GM19193 (cell line): Measurements from ENCODE around the gene C18orf63.
A peak's percentile ranks its signal among the peaks of the same experiment; 100 is the strongest.

Experiments used
- POLR2A ChIP-seq: IDR thresholded peaks from 4 replicates; pipeline ENCODE4 v1.6.1; 2011; ENCODE audit not compliant: insufficient read depth, insufficient read length; ENCODE audit errors: extremely low read depth

C18orf63 gene

GRCh38 chr18:74282755-74283554 is 32.7 kb upstream of the C18orf63 start:
- TF ChIP-seq POLR2A, result no peak

- TF ChIP-seq POLR2A, result no peak
Observed at GRCh38 chr18:74283646-74284045, 32.0 kb upstream of the C18orf63 start.

- no peak for TF ChIP-seq POLR2A
Observed at GRCh38 chr18:74284191-74284979, 31.3 kb upstream of the C18orf63 start.

GRCh38 chr18:74284980-74285355 is 30.7 kb upstream of the C18orf63 start:
- TF ChIP-seq POLR2A, result no peak

- no peak for TF ChIP-seq POLR2A
Observed at GRCh38 chr18:74286106-74286855, 29.4 kb upstream of the C18orf63 start.

GRCh38 chr18:74286856-74287255 is 28.8 kb upstream of the C18orf63 start:
- TF ChIP-seq POLR2A, result no peak

- TF ChIP-seq POLR2A, result no peak
Observed at GRCh38 chr18:74288041-74288440, 27.6 kb upstream of the C18orf63 start.

GRCh38 chr18:74288730-74289129 is 26.9 kb upstream of the C18orf63 start:
- no peak for TF ChIP-seq POLR2A

GRCh38 chr18:74289137-74289536 is 26.5 kb upstream of the C18orf63 start:
- no peak for TF ChIP-seq POLR2A

- no peak for TF ChIP-seq POLR2A
Observed at GRCh38 chr18:74290021-74290420, 25.6 kb upstream of the C18orf63 start.

- TF ChIP-seq POLR2A, result no peak
Observed at GRCh38 chr18:74290794-74291471, 24.7 kb upstream of the C18orf63 start.

- TF ChIP-seq POLR2A, result no peak
Observed at GRCh38 chr18:74291472-74291770, 24.2 kb upstream of the C18orf63 start.

- peak; percentile 67 for TF ChIP-seq POLR2A
Observed at GRCh38 chr18:74291771-74292540, 23.7 kb upstream of the C18orf63 start, which contains the start of gene CYB5A. Gene CYB5A (minus strand): TSS chr18:74291963. CDS start chr18:74291875, 88 bp downstream.

- TF ChIP-seq POLR2A, result no peak
Observed at GRCh38 chr18:74292541-74292858, 23.1 kb upstream of the C18orf63 start.
